PC-3 (cell line): ENCODE data around the gene MRPL27. TPM values are rescaled to one million over a fixed set of nuclear protein-coding genes. Genes with fewer than 3 reads are reported as not detected.

Experiments
- ATAC-seq: fragments of 200-7000 bp; cut with Tn5 transposase; 2 replicates; pipeline ENCODE4 v1.9.1; 2020; ENCODE audit warnings: mild to moderate bottlenecking, moderate library complexity
- BruUV-seq: library from RNA; stranded (reverse); fragments of 400-500 nt; replicated peaks from 2 replicates; lab custom pipeline; 2021; lab: Mats Ljungman, UMichigan
- CTCF ChIA-PET: fragments of 300-600 bp; sonication (Branson Sonifier 250); formaldehyde crosslinking; loops from one replicate; lab custom pipeline; 2022; ENCODE audit warnings: antibody characterized with exemption; lab: Charles Lee
- POLR2A ChIA-PET: fragments of 300-600 bp; sonication (Branson Sonifier 250); formaldehyde crosslinking; loops from one replicate; lab custom pipeline; 2022; ENCODE audit warnings: antibody characterized with exemption; ENCODE audit not compliant: unreplicated experiment; lab: Charles Lee
- DNase-seq: peaks from one replicate; pipeline ENCODE4 v3.0.0-alpha.2; 2015
- H2AFZ ChIP-seq: fragments of 300-600 bp; sonication (generic); 2 replicates; pipeline ENCODE4 v1.6.0; 2016; ENCODE audit warnings: antibody characterized with exemption, low read length
- H3F3A ChIP-seq: fragments of 300-600 bp; sonication (generic); one replicate; pipeline ENCODE4 v1.6.0; 2017; ENCODE audit warnings: antibody characterized with exemption, low read length, control low read depth, mild to moderate bottlenecking; ENCODE audit not compliant: unreplicated experiment
- H3K27ac ChIP-seq: fragments of 300-600 bp; sonication (generic); 2 replicates; pipeline ENCODE4 v1.5.1; 2016; ENCODE audit warnings: mild to moderate bottlenecking, low read length
- H3K27me3 ChIP-seq: fragments of 300-600 bp; sonication (generic); 2 replicates; pipeline ENCODE4 v1.6.1; 2016; ENCODE audit warnings: low read length, mixed read lengths
- H3K36me3 ChIP-seq: fragments of 300-600 bp; sonication (generic); 2 replicates; pipeline ENCODE4 v1.6.1; 2016; ENCODE audit warnings: low read depth, mixed run types, low read length, mixed read lengths
- H3K4me1 ChIP-seq: fragments of 300-600 bp; sonication (generic); 2 replicates; pipeline ENCODE4 v1.5.1; 2016; ENCODE audit warnings: low read length; ENCODE audit not compliant: insufficient read depth
- H3K4me2 ChIP-seq: fragments of 300-600 bp; sonication (generic); 2 replicates; pipeline ENCODE4 v1.6.0; 2016; ENCODE audit warnings: low read length
- H3K4me3 ChIP-seq: fragments of 300-600 bp; sonication (generic); 2 replicates; pipeline ENCODE4 v1.5.1; 2016; ENCODE audit warnings: mild to moderate bottlenecking, low read length, mixed read lengths
- H3K79me2 ChIP-seq: fragments of 300-600 bp; sonication (generic); 2 replicates; pipeline ENCODE4 v1.6.1; 2017; ENCODE audit warnings: low read length, mixed read lengths
- H3K9ac ChIP-seq: fragments of 300-600 bp; sonication (generic); 2 replicates; pipeline ENCODE4 v1.6.0; 2016; ENCODE audit warnings: mild to moderate bottlenecking, low read length
- H3K9me2 ChIP-seq: fragments of 300-600 bp; sonication (generic); replicated peaks from 2 replicates; pipeline ENCODE4 v1.6.1; 2016; ENCODE audit warnings: mixed run types, low read length, mixed read lengths
- H3K9me3 ChIP-seq: fragments of 300-600 bp; sonication (generic); 2 replicates; pipeline ENCODE4 v1.6.1; 2016; ENCODE audit warnings: low read length, mixed read lengths
- H4K20me1 ChIP-seq: fragments of 300-600 bp; sonication (generic); 2 replicates; pipeline ENCODE4 v1.6.1; 2016; ENCODE audit warnings: low read length, mixed read lengths
- EZH2 ChIP-seq: fragments of 300-600 bp; sonication (generic); IDR thresholded peaks from one replicate; pipeline ENCODE4 v1.6.1; 2017; ENCODE audit warnings: antibody characterized with exemption, mild to moderate bottlenecking, low read length; ENCODE audit not compliant: unreplicated experiment
- EZH2phosphoT487 ChIP-seq: fragments of 300-600 bp; sonication (generic); IDR thresholded peaks from 2 replicates; pipeline ENCODE4 v1.6.1; 2018; ENCODE audit warnings: mild to moderate bottlenecking, antibody characterized with exemption, low read length, borderline replicate concordance
- intact Hi-C: fragments of 100-400 bp; cut with micrococcal nuclease; formaldehyde crosslinking; loops from 2 replicates; pipeline ENCODE4 v1.9.0; 2023
- total RNA-seq: library from RNA; depleted of rRNA; stranded (reverse); fragments of >200 nt; gene quantifications from 2 replicates; pipeline ENCODE4 v1.2.3, GENCODE V29; 2014
- TF ChIP-seq, protein P1 (sequence below): fragments of 300-600 bp; sonication (generic); conservative IDR thresholded peaks from 2 replicates; pipeline ENCODE4 v1.5.1; 2017; ENCODE audit warnings: antibody characterized with exemption, low read depth, mild to moderate bottlenecking, low read length

MRPL27 gene
- total RNA-seq, 1 experiment from 2014 or later = 168 TPM

GRCh38 chr17:50353600-50354195, 19.3 kb downstream of the MRPL27 start:
- H3K79me2 ChIP-seq = peaks cover 6% of the 10 kb centered on the region
- H3K27me3 ChIP-seq = no peaks in the 10 kb centered on the region
- no peak overlapping the region for H3K27ac ChIP-seq
- H3F3A ChIP-seq = no peaks in the 10 kb centered on the region
- no peaks in the 10 kb centered on the region for H3K9me2 ChIP-seq
- no peak overlapping the region for H3K4me2 ChIP-seq
- ChIA-PET CTCF (no interaction called here), POLR2A (no interaction called here)
- TF ChIP-seq EZH2 (no peak), EZH2phosphoT487 (no peak)
- TF ChIP-seq, protein P1, sequence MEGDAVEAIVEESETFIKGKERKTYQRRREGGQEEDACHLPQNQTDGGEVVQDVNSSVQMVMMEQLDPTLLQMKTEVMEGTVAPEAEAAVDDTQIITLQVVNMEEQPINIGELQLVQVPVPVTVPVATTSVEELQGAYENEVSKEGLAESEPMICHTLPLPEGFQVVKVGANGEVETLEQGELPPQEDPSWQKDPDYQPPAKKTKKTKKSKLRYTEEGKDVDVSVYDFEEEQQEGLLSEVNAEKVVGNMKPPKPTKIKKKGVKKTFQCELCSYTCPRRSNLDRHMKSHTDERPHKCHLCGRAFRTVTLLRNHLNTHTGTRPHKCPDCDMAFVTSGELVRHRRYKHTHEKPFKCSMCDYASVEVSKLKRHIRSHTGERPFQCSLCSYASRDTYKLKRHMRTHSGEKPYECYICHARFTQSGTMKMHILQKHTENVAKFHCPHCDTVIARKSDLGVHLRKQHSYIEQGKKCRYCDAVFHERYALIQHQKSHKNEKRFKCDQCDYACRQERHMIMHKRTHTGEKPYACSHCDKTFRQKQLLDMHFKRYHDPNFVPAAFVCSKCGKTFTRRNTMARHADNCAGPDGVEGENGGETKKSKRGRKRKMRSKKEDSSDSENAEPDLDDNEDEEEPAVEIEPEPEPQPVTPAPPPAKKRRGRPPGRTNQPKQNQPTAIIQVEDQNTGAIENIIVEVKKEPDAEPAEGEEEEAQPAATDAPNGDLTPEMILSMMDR = no peak
- ATAC-seq (no peak), DNase-seq (no peak)
- H3K9ac ChIP-seq = no peak overlapping the region
- H3K4me3 ChIP-seq = no peak overlapping the region
- H3K9me3 ChIP-seq = no peaks in the 10 kb centered on the region
- H3K4me1 ChIP-seq = peaks cover 3% of the 10 kb centered on the region
- intact Hi-C loops = no loop called here
- no peaks in the 10 kb centered on the region; the same call in 1 of the 2 replicates for H4K20me1 ChIP-seq
- peaks cover 40% of the 10 kb centered on the region for H3K36me3 ChIP-seq
- no peak overlapping the region for H2AFZ ChIP-seq
- no TSS peak for BruUV-seq

- intact Hi-C loops = no loop called here
- Histone ChIP-seq H3K36me3 (peaks cover 32% of the 10 kb centered on the region), H3K4me3 (no peak overlapping the region), H4K20me1 (no peaks in the 10 kb centered on the region; the same call in 1 of the 2 replicates), H3K4me2 (no peak overlapping the region), H3K4me1 (peaks cover 9% of the 10 kb centered on the region), H3F3A (no peaks in the 10 kb centered on the region), H3K27me3 (no peaks in the 10 kb centered on the region), H3K79me2 (peaks cover 13% of the 10 kb centered on the region), H2AFZ (no peak overlapping the region), H3K9ac (no peak overlapping the region), H3K9me2 (no peaks in the 10 kb centered on the region), H3K27ac (no peak overlapping the region), H3K9me3 (no peaks in the 10 kb centered on the region)
- no TSS peak for BruUV-seq
- POLR2A ChIA-PET = no interaction called here
- DNase-seq (no peak), ATAC-seq (no peak)
- TF ChIP-seq, protein P1 = no peak
- TF ChIP-seq EZH2phosphoT487 (no peak), EZH2 (no peak)
- CTCF ChIA-PET = no interaction called here
Measured at GRCh38 chr17:50352693-50353599, 20.0 kb downstream of the MRPL27 start.
